Right atrium auricular region (tissue), 2 donors: ENCODE measurements around the gene SEMA5A. TPM values are rescaled to one million over a fixed set of nuclear protein-coding genes. Genes with fewer than 3 reads are reported as not detected.

Experiments used
- DNase-seq: peaks from one replicate; pipeline ENCODE4 v3.0.0-alpha.2; 2019; ENCODE audit warnings: low spot score
- H3K27ac ChIP-seq, 2 donors: fragments of 200-600 bp; sonication (generic); 1 replicate in 1 of 2; 2 replicates in 1 of 2; pipeline ENCODE4 v1.5.1; 2016 to 2019
- H3K27me3 ChIP-seq, 2 donors: fragments of 200-600 bp; sonication (generic); one replicate each; pipeline versions ENCODE4 v1.5.1 to v1.6.0; 2017 to 2019
- H3K36me3 ChIP-seq: fragments of 200-600 bp; sonication (generic); one replicate; pipeline ENCODE4 v1.5.1; 2016
- H3K4me1 ChIP-seq, 2 donors: fragments of 200-600 bp; sonication (generic); one replicate each; pipeline versions ENCODE4 v1.5.1 to v1.6.0; 2017 to 2019
- H3K4me3 ChIP-seq, 2 donors: fragments of 200-600 bp; sonication (generic); 1 replicate in 1 of 2; 2 replicates in 1 of 2; pipeline ENCODE4 v1.5.1; 2017 to 2019; ENCODE audit warnings: mild to moderate bottlenecking in 1 of 2, moderate library complexity in 1 of 2
- H3K9me3 ChIP-seq, 2 donors: fragments of 200-600 bp; sonication (generic); one replicate each; pipeline ENCODE4 v1.5.1; 2019
- total RNA-seq, 2 donors: library from RNA; depleted of rRNA; stranded (reverse); fragments of >200 nt; gene quantifications; one replicate each; pipeline ENCODE4 v1.1.0, GENCODE V29; 2016
- TF ChIP-seq, protein P1 (sequence below), 2 donors: fragments of 200-600 bp; sonication (generic); IDR thresholded peaks; one replicate each; pipeline ENCODE4 v1.5.1; 2019; ENCODE audit warnings: antibody characterized with exemption in 2 of 2

Gene SEMA5A
- total RNA-seq, 2 donors from 2014 or later: 14.1 to 26.2 TPM

DNA sequence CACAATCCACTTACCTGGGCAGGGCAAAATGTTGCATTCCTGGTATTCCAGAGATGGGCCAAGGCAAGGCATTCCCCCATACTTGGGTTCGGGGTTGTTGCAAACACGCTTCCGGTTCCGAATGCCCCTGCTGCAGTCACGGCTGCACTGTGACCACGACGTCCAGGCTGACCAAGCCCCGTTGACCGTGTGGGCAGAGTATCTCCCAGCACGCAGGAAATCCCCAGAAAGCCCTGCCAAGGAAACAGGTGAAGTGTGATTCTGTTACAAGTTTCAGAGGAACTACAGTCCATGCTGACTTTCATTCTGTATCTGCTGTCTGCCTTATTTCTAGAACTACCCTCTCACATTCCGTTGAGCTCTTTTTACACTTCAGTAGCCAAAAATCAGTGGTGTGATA lies 483.0 kb downstream of the SEMA5A start:
- Histone ChIP-seq H3K4me1 (peaks cover 0 to 22% of the 10 kb centered on the region in 2 donors), H3K4me3 (no peak overlapping the region), H3K9me3 (no peaks in the 10 kb centered on the region), H3K27me3 (no peaks in the 10 kb centered on the region), H3K27ac (no peak overlapping the region), H3K36me3 (peaks cover 4% of the 10 kb centered on the region)
- no peak for DNase-seq
- TF ChIP-seq, protein P1, sequence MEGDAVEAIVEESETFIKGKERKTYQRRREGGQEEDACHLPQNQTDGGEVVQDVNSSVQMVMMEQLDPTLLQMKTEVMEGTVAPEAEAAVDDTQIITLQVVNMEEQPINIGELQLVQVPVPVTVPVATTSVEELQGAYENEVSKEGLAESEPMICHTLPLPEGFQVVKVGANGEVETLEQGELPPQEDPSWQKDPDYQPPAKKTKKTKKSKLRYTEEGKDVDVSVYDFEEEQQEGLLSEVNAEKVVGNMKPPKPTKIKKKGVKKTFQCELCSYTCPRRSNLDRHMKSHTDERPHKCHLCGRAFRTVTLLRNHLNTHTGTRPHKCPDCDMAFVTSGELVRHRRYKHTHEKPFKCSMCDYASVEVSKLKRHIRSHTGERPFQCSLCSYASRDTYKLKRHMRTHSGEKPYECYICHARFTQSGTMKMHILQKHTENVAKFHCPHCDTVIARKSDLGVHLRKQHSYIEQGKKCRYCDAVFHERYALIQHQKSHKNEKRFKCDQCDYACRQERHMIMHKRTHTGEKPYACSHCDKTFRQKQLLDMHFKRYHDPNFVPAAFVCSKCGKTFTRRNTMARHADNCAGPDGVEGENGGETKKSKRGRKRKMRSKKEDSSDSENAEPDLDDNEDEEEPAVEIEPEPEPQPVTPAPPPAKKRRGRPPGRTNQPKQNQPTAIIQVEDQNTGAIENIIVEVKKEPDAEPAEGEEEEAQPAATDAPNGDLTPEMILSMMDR (IDR thresholded peaks at IDR 0.05): no peak

DNA sequence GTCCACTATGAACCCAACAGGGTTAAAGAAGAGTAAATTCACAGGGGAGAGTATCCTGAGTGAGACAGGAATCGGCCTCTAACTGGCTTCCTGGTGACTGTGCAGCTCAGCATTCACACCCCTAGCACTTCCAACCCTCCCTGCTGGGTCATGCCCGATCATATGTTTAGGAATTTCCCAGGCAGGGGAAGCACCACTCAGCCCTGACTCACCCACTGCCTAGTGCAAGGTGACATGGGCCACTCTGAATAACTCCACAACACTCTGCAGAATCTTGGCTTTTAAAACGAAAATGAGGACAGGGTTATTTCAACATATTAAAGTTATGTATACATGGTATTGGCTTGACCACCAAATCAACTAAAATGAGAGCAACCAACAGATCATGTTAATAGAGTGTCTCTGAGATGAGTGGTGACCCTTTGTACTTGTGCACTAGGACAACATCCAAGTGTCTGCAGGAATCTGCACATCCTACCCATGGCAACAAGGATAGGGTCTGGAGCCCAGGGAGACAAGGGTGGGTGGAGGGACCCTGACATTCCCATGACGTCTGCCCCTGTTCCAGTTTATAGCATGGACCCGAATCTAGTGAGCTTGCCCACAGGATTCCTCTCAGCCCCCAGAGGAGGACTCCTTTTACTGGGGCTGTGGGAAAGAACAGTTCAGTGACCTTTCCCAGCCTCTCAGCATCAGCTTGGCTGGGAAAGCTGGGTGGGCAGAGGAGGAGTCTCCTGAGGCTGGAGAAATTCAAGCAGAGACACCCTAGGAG lies 485.8 kb downstream of the SEMA5A start:
- H3K9me3 ChIP-seq: no peaks in the 10 kb centered on the region
- peaks cover 0 to 22% of the 10 kb centered on the region in 2 donors for H3K4me1 ChIP-seq
- H3K27me3 ChIP-seq: no peaks in the 10 kb centered on the region
- peaks cover 4% of the 10 kb centered on the region for H3K36me3 ChIP-seq
- no peak overlapping the region for H3K4me3 ChIP-seq
- DNase-seq: no peak
- TF ChIP-seq, protein P1 (IDR thresholded peaks at IDR 0.05): no peak
- peak overlapping the region; percentile 3 to 26 for H3K27ac ChIP-seq

DNA sequence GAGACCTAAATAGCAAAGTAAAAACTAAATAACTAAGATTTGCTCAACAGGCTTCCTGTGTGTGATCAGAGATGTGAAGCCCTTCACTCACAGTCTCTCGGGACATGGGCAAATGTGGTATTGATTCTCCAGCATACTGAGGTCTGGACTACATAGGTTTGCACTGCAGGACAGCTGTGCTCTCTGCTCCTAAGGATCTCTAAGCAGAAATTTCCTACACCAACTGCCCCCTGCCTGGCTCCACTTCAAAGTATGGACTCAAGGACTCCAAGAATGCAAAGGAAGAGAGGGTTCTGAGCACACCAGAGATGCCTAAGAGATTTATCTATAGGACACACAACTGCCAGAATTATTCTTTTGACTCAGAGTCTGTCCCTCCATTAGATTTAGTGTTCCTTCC lies 487.2 kb downstream of the SEMA5A start:
- Histone ChIP-seq H3K27ac (no peak overlapping the region), H3K36me3 (peaks cover 4% of the 10 kb centered on the region), H3K27me3 (no peaks in the 10 kb centered on the region), H3K9me3 (no peaks in the 10 kb centered on the region), H3K4me3 (no peak overlapping the region), H3K4me1 (peaks cover 0 to 22% of the 10 kb centered on the region in 2 donors)
- TF ChIP-seq, protein P1 (IDR thresholded peaks at IDR 0.05): no peak
- DNase-seq: no peak

DNA sequence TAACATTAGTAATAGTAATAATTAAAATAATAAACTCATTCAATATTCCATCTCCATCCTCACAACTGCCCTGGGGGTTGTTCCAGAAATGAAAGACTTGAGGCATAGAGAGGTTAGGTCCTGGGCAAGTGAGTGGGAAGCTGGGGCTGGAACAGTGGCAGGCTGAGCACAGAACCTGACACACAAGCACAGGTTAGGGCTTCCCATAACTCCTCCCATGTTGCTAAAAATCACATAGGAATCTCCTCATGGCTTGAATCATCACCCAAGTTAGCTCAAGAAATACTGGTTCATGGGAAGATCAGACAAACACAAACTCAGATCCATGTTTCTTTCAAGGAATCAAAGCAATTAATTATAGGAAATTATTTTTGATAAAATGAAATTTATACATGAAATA lies 487.7 kb downstream of the SEMA5A start:
- H3K4me1 ChIP-seq: peaks cover 0 to 22% of the 10 kb centered on the region in 2 donors
- H3K27me3 ChIP-seq: no peaks in the 10 kb centered on the region
- no peaks in the 10 kb centered on the region for H3K9me3 ChIP-seq
- no peak overlapping the region for H3K27ac ChIP-seq
- no peak for DNase-seq
- H3K36me3 ChIP-seq: peaks cover 4% of the 10 kb centered on the region
- H3K4me3 ChIP-seq: no peak overlapping the region
- TF ChIP-seq, protein P1 (IDR thresholded peaks at IDR 0.05): no peak

DNA sequence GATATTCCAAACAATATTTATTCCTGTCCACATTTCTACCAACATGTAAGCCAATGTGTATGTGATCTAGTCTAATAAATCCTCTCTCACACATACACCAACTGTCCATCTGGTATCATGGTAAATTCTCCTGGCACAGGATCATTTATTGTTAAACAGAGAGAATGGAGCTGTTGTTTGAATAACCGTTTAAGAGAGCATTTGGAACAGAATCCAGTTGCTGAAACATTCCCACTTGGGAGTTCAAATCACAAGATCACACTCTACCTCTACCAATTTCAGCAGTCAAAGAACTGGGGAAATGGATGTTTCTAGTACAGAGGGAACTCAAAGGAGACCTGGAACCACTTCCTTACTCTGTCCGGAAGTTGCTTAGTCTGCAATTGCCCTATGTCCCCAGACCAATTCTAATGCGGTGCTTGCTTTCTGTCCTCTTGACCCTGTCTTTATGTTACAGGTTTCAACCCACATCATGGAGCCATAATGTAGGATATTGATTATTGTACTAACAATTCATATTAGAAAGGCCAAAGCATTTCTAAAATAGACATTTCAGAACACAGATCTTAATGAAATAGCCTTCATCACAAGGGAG lies 488.4 kb downstream of the SEMA5A start:
- H3K4me1 ChIP-seq: peaks cover 0 to 22% of the 10 kb centered on the region in 2 donors
- no peaks in the 10 kb centered on the region for H3K9me3 ChIP-seq
- H3K27me3 ChIP-seq: no peaks in the 10 kb centered on the region
- peaks cover under 1% of the 10 kb centered on the region for H3K36me3 ChIP-seq
- TF ChIP-seq, protein P1 (IDR thresholded peaks at IDR 0.05): no peak
- no peak overlapping the region for H3K27ac ChIP-seq
- H3K4me3 ChIP-seq: no peak overlapping the region
- DNase-seq: no peak
